CD1c-positive myeloid dendritic cell (primary cell): ENCODE results near the gene GSTM2.
"Not testable (repeated sequence)": the region's sequence is repeated elsewhere in the genome, so short reads cannot be mapped to it uniquely, and the experiment has no call there.

ENCODE experiments used
- DNase-seq: peaks from one replicate; pipeline ENCODE4 v3.0.0-alpha.2; 2016; ENCODE audit errors: extremely low spot score

Gene GSTM2

GRCh38 chr1:109644670-109645069 lies 23.2 kb upstream of the GSTM2 start:
- DNase-seq: no peak

DNA sequence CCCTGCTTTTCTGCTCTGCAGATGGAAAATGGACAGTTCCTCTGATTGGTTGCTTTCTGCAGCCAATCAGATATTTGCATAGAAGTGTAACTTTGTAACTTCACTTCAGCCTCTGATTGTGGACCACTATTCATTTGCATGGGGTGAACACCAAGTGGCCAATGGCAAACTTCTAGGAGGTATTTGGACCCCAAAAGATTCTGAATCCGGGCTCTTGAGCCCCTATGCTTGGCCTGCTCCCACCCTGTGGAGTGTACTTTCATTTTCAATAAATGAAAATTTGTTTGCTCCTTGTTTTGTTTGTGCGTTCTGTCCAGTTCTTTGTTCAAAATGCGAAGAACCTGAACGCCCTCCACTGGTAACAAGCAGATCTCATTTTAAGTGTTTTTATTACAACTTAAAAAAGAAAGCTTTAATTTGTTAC lies 18.4 kb upstream of the GSTM2 start:
- DNase-seq: no peak

DNA sequence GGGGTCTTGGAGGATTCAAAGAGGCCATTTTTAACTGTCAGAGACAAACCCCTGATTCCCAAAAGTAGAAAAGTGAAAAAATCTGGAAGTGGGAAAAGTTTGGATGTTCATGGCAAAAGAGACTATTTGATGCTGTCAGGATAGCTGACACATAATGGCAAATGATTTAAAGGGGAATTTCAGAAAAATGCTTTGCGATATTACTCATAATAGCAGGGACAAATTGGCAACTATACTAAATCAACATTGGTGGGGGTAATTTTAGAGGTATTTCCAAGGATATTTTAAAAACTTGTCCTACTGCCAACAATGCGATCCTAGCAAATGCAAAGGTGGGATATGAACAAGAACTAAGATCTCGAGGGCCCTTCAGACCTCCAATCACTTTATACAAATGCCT lies 17.2 kb upstream of the GSTM2 start:
- DNase-seq: no peak

- DNase-seq: no peak
These were observed 15.5 kb upstream of the GSTM2 start for GRCh38 chr1:109652402-109652801.

- DNase-seq: peak; percentile 0
These were observed 14.6 kb upstream of the GSTM2 start for GRCh38 chr1:109653306-109653705.

GRCh38 chr1:109654519-109654918 lies 13.3 kb upstream of the GSTM2 start:
- peak; percentile 0 for DNase-seq

DNA sequence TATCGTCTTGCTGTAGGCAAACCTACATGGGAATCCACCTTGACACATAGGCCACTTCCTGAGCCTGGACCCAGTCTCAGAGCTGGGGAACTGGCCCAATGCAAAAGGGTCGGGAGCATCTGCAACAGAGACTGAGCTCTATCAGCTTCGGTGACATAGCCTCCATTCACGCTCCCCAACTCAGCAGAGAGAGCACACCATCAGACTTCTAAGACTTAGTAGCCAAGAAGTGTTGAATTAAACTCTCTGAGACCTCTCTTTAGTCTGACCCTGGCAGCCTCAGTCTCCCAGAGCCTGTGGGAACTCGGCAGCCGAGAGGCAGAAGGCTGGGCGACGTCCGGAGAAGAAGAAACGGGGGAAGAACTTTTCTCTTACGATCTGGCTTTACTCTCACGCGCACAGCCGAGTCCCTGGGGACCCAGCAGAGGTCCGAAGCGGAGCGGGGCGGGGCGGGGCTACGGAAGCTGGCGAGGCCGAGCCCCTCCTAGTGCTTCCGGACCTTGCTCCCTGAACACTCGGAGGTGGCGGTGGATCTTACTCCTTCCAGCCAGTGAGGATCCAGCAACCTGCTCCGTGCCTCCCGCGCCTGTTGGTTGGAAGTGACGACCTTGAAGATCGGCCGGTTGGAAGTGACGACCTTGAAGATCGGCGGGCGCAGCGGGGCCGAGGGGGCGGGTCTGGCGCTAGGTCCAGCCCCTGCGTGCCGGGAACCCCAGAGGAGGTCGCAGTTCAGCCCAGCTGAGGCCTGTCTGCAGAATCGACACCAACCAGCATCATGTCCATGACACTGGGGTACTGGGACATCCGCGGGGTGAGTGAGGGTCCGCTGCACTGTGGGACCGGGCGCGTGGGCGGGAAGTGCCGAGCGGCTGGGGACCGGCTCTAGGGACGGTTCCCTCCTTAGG lies 12.0 kb upstream of the GSTM2 start, which contains the start of gene GSTM4:
TSS of gene GSTM4 (plus strand) at position 485 of the 905 bp plus-strand sequence. CDS start at position 776, 291 bp downstream.
- peak; percentile 71 for DNase-seq

DNA sequence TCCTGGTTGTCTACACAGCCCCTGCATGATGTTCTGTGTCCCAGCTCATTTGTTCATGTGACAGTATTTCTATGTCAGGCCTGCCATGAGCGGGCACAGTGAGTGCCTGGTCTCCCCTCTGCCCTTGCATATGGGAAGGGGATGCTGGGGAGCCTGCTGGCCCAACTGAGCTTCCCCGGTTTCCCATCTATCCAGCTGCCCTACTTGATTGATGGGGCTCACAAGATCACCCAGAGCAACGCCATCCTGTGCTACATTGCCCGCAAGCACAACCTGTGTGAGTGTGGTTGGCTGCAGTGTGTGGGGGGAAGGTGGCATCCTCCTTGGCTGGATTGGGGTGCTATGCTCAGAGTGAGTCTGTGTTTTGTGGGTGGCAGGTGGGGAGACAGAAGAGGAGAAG lies 10.5 kb upstream of the GSTM2 start:
- DNase-seq: no peak

GRCh38 chr1:109657970-109658369 lies 9.9 kb upstream of the GSTM2 start:
- no peak for DNase-seq

DNA sequence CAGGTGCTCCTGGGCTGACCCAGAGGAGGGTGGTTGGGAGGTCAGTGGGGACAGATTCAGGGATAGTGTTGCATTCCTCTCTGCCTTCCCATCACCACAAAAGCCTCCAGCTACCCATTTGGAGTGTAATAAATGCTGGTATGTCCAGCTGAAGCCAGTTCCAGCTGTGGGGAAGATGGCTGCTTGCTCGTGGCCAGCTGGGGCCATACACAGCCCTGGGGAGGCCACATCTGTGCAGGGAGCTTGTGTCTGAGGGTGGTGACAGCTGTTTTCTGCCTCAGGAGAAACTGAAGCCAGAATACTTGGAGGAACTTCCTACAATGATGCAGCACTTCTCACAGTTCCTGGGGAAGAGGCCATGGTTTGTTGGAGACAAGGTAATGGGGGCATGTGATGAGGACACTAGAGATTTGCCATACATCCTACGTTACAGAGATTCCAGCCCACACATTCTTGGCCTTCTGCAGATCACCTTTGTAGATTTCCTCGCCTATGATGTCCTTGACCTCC lies 9.3 kb upstream of the GSTM2 start:
- no peak for DNase-seq

GRCh38 chr1:109659145-109659544 lies 8.7 kb upstream of the GSTM2 start:
- DNase-seq: no peak

GRCh38 chr1:109659997-109660690 lies 7.7 kb upstream of the GSTM2 start:
- DNase-seq: no peak

GRCh38 chr1:109660691-109661026 lies 7.2 kb upstream of the GSTM2 start:
- not testable (repeated sequence) for DNase-seq

DNA sequence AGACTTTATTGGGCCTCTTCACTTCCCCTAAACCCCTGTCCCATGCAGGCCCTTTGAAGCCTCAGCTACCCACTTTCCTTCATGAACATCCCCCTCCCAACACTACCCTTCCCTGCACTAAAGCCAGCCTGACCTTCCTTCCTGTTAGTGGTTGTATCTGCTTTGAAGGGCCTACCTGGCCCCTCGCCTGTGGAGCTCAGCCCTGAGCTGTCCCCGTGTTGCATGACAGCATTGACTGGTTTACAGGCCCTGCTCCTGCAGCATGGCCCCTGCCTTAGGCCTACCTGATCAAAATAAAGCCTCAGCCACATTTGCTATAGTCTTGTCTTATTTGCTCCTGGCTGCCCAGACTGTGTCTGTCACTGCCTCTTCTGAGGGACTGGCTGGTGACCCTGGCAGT lies 6.5 kb upstream of the GSTM2 start:
- DNase-seq: no peak

DNA sequence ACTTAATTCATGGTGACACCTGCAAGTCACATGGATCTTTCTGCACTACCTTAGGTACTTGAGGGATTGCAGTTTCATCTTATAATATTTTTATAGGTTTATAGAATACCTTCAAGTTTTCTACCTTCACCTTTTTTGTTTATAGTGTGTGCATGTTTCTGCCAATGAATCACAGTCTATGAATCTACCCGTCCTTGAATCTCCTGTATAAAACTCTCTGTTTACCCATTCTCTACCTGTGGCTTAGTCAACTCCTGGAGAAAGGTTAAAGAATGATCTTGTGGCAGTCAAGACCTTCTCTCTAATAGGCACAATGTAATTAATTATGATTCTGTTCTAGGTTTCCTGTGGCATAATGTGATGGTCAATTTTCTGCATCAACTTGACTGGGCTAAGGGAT lies 3.2 kb upstream of the GSTM2 start:
- no peak for DNase-seq

GRCh38 chr1:109668123-109668775 lies 392 bp downstream of the GSTM2 start:
- DNase-seq: no peak

- no peak for DNase-seq
These were observed 1.5 kb downstream of the GSTM2 start for GRCh38 chr1:109669246-109669948.

GRCh38 chr1:109669949-109670302 lies 2.1 kb downstream of the GSTM2 start:
- not testable (repeated sequence) for DNase-seq

DNA sequence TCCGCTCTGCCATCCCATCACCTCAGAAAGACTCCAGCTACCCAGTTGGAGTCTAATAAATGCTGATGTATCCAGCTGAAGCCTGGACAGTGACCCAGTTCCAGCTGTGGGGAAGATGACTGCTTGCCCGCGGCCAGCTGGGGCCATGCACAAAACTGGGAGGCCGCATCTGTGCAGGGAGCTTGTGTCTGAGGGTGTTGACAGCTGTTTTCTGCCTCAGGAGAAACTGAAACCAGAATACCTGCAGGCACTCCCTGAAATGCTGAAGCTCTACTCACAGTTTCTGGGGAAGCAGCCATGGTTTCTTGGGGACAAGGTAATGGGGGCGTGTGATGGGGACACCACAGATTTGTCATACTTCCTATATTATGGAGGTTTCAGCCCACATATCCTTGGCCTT lies 3.2 kb downstream of the GSTM2 start:
- DNase-seq: no peak

DNA sequence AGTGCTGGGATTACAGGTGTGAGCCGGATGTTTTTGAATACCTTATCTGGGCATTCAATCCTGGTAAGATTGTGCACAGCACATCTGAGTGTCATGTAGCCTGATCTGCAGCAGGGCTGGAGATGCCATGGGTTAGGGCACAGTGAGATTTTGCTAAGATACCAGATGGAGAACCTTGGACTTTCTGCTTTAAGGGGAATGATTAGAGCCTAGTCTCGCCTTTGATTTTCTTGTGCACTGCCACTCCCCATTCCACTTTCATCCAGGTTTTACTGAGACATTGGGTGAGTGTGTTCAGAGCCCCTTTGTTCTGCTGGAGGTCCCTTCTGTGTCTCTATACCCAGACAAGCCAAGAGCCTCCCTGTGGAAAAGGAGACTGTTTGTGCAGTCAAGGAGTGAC lies 6.0 kb downstream of the GSTM2 start:
- DNase-seq: not testable (repeated sequence)

- DNase-seq: not testable (repeated sequence)
These were observed 9.0 kb downstream of the GSTM2 start for GRCh38 chr1:109676683-109677381.
